Measurements from ENCODE around the gene ATP2A3.

The ATP2A3 gene

DNA sequence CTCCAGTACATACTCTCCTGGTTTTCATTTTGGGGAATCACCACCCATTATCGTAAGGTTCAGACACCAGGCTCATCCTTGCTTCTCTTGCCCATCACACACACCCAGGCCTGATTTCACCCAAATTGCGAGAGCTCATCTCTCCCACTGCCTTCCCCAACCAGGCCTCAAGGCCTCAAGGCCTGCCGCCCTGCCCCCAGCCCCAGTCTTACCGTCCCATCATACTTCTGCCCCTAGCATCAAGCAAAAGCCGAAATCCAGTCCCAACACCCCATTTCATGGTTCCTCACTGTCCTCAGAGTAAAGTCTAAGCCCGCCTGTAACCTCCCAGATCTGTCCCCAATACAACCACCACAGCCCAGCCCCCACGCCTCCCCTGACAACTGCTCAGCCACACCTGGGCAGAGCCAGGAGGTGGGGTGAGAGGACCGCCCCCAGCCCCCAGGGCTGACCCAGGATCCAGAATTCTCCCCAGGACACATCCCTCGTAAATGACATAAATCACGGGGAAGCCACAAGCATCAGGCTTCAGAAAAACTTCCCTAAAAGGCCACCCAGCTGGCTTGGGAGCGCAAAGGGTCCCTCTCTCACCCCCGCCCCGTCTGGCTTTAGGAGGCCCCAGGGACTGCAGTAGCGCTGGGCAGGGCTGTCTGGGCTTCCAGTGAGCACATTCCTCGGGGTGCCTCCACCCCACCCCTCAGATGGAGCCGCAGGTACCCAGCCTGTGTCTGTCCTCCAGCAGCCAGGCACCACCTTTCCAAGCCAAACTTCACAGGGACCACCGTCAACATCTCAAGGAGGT, 38.4 kb downstream of the ATP2A3 start:
- no peak for DNase-seq

DNA sequence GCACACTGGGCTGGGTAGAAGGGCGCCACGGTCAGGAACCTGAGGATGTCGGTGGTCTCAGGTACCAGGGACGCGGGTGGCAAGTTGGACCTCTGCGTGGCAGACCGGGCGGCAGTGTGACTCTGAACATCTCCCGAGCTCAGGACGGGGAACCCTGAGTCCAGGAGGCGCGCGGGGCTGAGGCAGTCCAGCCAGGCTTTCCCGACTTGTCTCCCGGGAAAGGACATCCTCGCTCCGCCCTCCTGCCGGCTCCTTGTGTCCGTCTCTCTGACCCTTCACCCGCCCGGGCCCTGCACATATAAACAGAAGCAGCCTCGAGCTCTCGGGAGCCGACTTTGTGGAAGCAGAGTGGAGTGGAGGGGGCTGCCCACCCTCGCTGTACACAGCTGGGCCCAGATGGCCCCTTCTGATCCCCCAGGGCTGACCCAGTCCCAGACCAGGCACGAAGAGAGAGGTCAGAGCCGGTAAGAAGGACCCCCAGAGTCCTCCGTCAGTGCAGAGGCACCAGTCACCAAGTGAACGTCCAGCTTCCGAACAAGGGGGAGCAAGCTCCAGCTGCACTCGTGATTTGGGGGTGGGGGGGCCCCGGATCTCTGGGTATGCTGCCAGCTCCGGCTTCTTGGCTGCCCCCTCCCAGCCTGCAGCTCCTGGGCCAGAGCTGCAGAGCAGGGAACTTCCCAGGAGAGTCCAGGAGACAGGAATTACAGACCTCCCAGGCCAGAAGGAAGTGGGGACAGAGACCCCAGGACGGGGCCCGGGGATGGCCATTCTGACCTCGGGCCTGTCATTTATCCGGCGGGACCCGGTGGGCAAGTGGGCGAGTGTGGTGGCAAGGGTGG, 39.5 kb downstream of the ATP2A3 start:
- DNase-seq, result no peak

DNA sequence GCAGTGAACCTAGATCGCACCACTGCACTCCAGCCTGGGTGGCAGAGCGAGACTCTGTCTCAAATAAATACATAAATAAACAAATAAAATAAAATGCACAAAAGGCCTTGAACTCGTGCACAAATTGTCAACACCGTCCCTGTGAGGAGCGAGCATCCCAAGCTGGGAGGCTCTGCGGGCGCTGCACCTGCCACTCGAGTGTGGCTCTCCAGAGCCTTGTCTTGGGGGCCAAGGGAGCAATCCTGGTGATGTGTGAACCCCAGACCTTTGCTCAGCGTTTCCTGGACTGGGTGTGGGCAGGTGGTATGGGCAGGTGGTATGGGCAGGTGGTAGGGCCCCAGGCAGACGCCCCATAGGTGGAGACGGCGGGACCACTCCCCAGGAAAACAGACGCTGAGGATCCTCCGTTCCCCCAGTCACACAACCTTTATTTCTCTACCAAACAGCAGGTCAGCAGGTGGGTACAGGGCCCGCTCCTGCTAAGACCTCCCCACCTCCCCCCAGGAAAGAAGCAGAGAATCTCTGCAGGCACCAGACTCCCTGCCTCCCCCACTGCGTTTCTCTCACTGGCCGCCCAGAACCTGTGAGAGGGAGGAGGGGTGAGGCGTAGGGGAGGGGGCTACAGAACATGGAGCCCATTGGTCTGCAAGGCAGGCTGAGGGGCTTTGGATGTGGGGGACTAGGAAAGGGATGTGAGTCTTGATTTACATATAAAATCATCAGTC, 40.6 kb downstream of the ATP2A3 start:
- no peak for DNase-seq

DNA sequence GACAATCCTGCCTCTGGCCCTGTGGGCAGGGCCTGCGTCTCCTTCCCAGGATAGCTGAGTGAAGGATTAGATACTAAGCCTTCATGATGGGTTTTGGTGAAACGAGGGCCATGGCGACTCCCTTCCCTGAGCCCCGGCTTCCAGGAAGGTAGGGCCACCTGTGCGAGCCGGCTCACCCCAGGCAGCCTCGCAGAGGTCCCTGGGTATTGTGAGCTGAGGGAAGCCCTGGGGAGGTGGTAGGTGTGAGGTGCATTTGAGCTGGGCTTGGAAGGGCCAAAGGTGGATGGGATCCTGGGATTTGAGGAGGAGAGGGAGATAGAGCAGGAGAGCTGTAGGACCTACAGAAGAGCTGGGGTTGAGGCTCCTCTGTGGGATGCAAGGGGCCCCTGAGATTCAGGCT, 41.5 kb downstream of the ATP2A3 start:
- no peak for DNase-seq

DNA sequence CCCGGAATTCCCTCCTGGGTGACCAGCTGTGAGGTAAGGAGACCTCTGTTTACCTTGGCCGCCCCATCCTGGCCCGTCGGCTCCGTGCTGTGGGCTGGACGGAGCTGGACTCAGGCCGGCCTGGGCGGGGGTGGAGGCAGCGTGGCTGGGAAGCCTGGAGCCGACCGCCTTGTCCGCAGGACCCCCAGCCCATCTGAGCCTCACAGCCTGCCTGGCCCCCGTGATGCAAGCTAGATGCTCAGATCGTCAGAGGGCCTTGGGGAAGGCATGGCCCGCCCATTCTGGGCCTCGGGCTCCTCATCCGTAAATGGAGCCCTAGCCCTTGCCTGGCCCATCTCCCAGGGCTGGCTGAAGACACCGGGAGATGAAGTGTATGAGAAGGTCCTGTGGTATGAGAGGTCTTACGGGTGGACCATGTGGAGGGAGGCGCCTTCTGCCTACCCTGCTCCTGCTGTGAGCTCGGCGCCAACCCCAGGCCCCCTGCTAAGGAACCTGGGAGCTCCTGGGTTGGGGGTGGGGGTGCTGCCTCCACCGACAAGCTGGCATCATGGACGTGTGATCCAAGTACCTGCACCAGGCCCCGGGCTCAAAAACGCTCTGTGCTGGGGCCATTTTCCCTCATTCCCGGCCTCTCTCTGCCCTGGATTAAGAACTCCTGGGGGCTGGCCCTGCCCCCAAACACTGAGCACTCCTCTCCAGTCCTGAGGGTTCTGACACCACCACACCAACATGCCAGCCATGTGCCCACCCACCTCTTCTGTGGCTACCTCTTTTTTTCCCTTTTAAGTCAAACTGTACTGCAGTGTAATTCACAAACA, 42.5 kb downstream of the ATP2A3 start:
- DNase-seq, result no peak

DNA sequence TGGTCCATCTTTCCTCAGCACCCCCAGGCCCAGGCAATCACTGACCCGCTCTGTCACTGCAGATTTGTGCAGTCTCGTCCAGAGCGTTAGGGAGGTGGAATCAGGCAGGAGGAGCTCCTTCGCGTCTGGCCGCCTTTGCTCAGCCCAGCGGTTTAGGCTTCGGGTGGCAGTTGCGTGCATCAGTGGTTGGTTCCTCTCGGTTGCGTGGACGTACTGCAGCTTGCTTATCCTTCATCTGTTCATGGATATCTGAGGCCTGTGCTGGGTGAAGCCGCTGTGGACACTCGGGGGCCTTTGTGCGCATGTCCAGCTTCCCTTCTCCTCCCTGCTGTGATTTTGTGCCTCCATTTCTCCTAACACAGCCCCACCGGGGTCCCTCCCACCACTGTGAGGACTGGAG, 43.2 kb downstream of the ATP2A3 start:
- DNase-seq, result no peak

DNA sequence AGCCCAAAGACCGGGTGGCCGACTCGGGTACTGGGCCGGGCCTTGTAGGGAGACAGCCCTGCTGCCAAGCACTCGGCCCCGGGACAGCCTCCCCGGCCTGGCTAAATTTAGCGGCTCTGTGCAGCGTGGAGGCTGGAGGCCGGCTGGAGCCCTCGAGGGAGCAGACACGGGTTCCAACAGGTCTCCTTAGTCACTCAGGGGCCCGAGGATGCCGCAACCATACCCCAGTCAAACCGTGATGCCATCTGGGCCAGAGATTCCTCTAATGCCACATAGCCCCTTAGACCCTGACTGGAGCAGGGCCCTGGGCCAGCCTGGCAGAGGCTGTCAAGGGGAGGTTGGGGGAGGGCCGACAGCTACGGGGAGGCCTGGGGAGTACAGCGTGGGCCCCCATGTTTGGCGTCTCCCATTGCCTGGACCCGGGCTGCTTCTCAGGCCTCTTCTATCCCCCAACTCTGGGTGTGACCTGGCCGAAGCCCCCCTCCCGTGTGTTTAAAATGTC, 45.1 kb downstream of the ATP2A3 start:
- no peak for DNase-seq

DNA sequence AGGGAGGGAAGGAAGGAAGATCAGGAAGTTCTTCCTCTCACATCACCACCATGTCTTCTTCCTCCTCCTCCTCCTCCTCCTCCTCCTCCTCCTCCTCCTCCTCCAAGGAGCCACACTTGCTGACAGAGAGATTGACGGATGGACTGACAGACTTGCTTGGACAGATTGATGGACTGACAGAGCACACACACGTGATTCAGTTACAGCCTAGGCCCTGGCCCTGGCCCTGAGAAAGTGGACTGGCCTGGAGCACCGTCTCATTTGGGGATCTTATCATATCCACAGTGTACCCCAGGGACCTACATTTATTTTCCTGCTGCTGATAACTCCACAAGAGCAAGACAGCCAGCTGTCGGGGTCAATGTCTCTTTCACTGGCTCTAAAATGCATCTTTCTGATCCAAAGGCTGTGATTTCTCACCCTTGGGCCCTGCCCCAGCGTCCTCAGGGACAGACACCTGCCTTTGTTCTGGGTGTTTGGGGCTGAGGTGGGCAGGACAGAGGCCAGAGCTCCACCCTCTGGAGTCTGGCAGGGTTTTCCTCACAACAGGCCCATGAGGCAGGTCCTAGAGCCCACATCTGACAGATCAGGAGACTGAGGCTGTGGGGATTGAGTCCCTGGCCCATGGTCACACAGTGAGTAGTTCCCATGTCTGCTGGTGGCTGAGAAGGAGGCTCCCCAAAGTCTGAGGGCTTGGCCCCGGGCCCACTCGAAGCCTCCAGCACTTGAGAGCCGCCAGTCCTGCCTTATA, 45.7 kb downstream of the ATP2A3 start:
- DNase-seq, result no peak

GRCh38 chr17:3917391-3917931, 46.8 kb downstream of the ATP2A3 start:
- no peak for DNase-seq

GRCh38 chr17:3916825-3917224, 47.4 kb downstream of the ATP2A3 start:
- DNase-seq, result no peak

DNA sequence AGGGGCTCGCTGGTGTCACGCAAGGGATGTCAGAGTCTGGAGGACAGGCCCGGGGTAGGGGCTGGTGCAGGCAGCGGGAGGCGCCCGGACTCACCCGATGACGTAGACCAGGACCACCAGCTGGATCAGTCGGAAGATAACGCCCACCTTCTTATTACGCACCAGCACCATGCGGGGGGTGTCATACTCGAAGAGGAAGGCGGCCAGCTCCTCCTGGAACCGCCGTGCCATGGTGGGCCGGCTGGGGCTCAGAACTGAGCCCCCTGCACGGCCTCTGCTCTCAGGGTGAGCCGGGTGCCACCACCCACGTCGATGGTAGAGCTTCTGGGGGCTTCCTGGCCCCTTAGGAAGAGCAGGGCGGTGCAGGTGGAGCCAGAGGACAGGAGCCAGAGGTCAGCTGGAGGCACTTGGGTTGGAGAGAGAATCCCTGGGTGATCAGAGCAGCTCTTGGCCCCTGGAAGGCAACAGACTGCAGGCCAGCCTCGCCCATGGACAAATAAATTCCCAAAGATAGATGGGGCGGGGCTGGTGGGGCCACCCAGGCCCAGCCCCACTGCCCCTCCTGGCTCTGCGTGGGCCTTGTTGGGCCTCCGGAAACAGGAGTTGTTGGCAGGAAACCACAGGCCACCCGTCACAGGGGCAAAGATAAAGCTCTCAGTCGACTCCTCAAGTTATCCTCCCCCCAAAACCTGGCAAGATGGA, 48.1 kb downstream of the ATP2A3 start, which contains the start of gene P2RX1:
Gene P2RX1 (minus strand): TSS at position 471 of the 702 bp plus-strand sequence. CDS start 240 bp downstream, at position 231.
- no peak for DNase-seq

GRCh38 chr17:3915581-3915994, 48.6 kb downstream of the ATP2A3 start:
- no peak for DNase-seq

GRCh38 chr17:3914312-3914670, 49.9 kb downstream of the ATP2A3 start:
- no peak for DNase-seq

- peak; percentile 68 to 77 for DNase-seq
Observed at GRCh38 chr17:3913531-3914311, 50.5 kb downstream of the ATP2A3 start.

DNA sequence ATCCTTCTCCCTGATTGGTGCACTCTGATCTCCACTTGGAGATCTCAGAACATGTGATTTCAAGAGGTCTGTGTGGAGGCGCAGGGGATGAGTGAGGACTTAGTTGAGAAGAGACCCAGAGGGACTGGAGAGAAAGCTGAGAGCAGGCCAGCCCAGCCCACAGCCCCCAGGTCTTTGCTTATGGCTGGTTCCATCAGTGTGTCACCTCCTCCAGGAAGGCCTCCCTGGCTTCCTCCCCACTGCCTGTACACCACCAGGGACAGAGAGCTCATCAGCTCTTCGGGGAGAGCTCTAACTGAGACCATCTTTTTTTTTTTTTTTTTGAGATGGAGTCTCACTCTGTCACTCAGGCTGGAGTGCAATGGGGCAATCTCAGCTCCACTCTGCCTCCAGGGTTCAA, 51.4 kb downstream of the ATP2A3 start:
- DNase-seq, result no peak

DNA sequence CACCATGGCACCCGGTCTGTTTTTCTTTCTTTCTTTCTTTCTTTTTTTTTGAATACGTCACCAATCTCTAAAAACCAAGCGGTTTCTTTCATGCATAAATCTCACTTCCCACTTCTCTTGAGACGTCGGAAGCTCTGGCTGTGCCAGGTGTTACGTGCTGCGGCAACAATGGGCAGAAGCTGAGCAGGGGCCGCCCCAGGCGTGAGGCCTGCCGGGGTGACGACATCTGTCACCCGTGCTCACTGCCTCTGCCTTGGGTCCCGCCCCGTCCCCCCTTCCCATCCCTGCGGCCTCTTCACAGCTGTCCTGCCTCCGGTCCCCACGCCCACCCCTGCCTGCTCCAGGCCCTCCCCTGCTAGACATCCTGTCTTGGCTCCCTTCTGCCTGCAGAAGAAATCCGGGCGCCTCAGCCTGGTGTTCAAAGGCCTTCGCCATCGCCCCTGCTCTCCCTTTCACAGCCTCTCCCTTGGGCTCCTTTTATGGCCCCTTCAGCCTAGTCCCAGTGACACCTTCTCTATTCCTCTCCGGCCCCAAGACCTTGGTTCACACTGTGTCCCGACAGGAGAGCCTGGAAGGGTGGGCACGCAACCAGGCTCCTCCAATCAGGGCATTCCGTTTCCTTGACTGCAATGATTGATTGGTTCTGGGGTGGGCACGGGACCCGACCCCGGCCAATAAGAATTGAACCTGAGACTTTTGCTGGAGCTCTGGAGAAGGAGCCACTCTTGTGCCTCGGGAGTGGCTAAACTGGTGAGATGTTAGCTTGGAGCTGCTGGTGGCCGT, 52.8 kb downstream of the ATP2A3 start:
- peak; percentile 56 to 62 for DNase-seq

DNA sequence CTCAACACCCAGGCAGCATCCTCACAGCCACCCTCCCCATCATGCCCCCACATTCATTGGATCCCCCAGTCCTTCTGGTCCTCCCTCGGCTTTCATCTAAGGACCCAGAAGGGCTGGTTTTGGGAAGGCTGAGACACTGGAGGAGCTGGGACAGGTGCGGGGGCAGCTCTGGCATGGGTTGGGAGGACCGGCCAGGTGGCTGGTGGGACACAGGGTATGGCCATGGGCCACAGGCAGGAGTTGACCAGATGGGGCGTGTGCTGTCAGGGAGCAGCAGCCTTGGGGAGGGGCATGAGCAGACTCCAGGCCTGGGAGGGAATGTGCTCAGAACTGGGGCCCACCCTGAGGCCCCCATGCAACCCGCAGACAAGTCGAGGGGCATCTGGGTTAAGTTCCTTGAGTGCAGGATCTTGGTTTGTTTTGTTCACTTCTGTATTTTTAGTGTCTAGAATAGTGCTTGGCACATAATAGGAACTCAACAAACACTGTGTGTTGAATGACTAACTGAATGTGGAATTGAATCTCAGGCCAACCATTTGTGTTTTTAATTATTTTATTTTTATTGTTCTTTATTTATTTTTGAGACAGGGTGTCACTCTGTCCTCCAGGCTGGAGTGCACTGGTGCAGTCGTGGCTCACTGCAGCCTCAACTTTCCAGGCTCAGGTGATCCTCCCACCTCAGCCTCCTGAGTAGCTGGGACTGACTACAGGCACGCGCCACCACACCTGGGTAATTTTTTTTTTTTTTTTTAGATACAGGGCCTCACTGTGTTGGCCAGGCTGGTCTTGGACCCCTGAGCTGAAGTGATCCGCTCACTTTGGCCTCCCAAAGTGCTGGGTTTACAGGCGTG, 53.6 kb downstream of the ATP2A3 start:
- no peak for DNase-seq

DNA sequence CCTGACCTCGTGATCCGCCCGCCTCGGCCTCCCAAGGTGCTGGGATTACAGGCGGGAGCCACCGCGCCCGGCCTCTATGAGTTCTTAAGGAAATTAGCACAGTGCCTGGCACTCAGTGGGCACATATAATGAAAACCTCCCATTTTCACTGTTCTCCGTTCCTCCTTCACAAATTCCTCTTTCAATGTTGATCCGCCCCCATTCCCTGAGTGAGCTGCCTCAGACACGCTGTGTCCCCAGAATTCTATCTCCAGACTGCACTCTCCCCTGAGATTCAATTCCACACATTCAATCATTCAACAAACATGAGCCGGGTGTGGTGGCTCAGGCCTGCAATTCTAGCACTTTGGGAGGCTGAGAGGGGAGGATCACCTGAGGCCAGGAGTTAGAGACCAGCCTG, 55.0 kb downstream of the ATP2A3 start:
- no peak for DNase-seq
